Activated CD8-positive, alpha-beta memory T cell treated with anti-CD3 and anti-CD28 coated beads for 24 hours (primary cell): ENCODE data around the gene CTDSP1.
A peak's percentile ranks its signal among the peaks of the same experiment; 100 is the strongest.

ENCODE experiments used
- DNase-seq: peaks from one replicate; pipeline ENCODE4 v3.0.0-alpha.2; 2020

The CTDSP1 gene

GRCh38 chr2:218399391-218400166 is at the start of gene CTDSP1:
Gene CTDSP1, plus strand, starts transcription at chr2:218399868. Its CDS starts 223 bp downstream, at chr2:218400091.
- DNase-seq: peak; percentile 94

GRCh38 chr2:218354045-218354444 is 45.6 kb upstream of the CTDSP1 start:
- DNase-seq: no peak

- DNase-seq: no peak
Measured at GRCh38 chr2:218354850-218355443, 44.7 kb upstream of the CTDSP1 start.

- DNase-seq: no peak
Measured at GRCh38 chr2:218357236-218358177, 42.2 kb upstream of the CTDSP1 start.

GRCh38 chr2:218360453-218360852 is 39.2 kb upstream of the CTDSP1 start:
- no peak for DNase-seq

- DNase-seq: no peak
Measured at GRCh38 chr2:218362606-218363005, 37.1 kb upstream of the CTDSP1 start.

GRCh38 chr2:218363736-218364135 is 35.9 kb upstream of the CTDSP1 start:
- no peak for DNase-seq

GRCh38 chr2:218364196-218364595 is 35.5 kb upstream of the CTDSP1 start:
- no peak for DNase-seq

GRCh38 chr2:218366621-218367414 is 32.9 kb upstream of the CTDSP1 start:
- DNase-seq: no peak

GRCh38 chr2:218367415-218368149 is 32.1 kb upstream of the CTDSP1 start:
- DNase-seq: peak; percentile 90

- DNase-seq: no peak
Measured at GRCh38 chr2:218368150-218368528, 31.5 kb upstream of the CTDSP1 start.

- DNase-seq: no peak
Measured at GRCh38 chr2:218368621-218369153, 31.0 kb upstream of the CTDSP1 start.

- no peak for DNase-seq
Measured at GRCh38 chr2:218369330-218369729, 30.3 kb upstream of the CTDSP1 start.

GRCh38 chr2:218370410-218371063 is 29.1 kb upstream of the CTDSP1 start:
- no peak for DNase-seq

GRCh38 chr2:218371983-218372350 is 27.7 kb upstream of the CTDSP1 start:
- DNase-seq: no peak

- no peak for DNase-seq
Measured at GRCh38 chr2:218374795-218375194, 24.9 kb upstream of the CTDSP1 start.

GRCh38 chr2:218375212-218375611 is 24.5 kb upstream of the CTDSP1 start:
- no peak for DNase-seq

GRCh38 chr2:218378053-218378452 is 21.6 kb upstream of the CTDSP1 start:
- DNase-seq: no peak

- no peak for DNase-seq
Measured at GRCh38 chr2:218381916-218382366, 17.7 kb upstream of the CTDSP1 start, which contains the start of gene SLC11A1. Gene SLC11A1, plus strand, starts transcription at chr2:218382273. Its CDS starts 96 bp downstream, at chr2:218382369.

GRCh38 chr2:218382785-218383184 is 16.9 kb upstream of the CTDSP1 start:
- no peak for DNase-seq
